Fibroblast of pulmonary artery (primary cell): ENCODE data around the gene GPC3.
"Not testable (repeated sequence)": the region's sequence is repeated elsewhere in the genome, so short reads cannot be mapped to it uniquely, and the experiment has no call there.

Source experiments
- DNase-seq: peaks from one replicate; pipeline ENCODE4 v3.0.0-alpha.2; 2010; ENCODE audit warnings: low read depth
- H3K4me3 ChIP-seq: replicated peaks from 2 replicates; pipeline ENCODE4 v1.5.1; 2011; ENCODE audit warnings: low read depth, mild to moderate bottlenecking, control low read depth, low read length, moderate library complexity
- TF ChIP-seq, protein P1 (sequence below): IDR thresholded peaks from 2 replicates; pipeline ENCODE4 v1.5.1; 2011; ENCODE audit warnings: mild to moderate bottlenecking, control low read depth, low read length, inconsistent platforms; ENCODE audit errors: missing control alignments

GPC3 gene

DNA sequence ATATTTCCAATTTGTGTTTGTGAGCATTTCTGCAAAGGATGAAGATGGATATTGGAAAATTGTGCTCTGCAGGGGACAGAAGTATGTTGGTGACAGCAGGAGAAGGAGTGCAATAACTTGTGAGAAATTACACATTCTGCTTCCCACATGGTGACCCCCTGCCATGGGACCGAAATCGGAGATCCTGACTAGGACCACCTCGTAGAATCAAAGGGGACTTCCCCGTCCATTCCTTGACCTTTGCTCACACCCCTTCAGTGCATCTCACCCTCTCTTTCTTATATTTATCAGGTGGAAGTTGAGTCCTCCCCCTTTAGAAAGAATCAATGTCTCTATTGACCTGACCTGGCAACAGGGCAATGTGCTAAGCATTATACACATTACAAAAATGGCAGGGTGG is 451.2 kb downstream of the GPC3 start:
- no peak overlapping the region for H3K4me3 ChIP-seq
- no peak for DNase-seq
- TF ChIP-seq, protein P1, sequence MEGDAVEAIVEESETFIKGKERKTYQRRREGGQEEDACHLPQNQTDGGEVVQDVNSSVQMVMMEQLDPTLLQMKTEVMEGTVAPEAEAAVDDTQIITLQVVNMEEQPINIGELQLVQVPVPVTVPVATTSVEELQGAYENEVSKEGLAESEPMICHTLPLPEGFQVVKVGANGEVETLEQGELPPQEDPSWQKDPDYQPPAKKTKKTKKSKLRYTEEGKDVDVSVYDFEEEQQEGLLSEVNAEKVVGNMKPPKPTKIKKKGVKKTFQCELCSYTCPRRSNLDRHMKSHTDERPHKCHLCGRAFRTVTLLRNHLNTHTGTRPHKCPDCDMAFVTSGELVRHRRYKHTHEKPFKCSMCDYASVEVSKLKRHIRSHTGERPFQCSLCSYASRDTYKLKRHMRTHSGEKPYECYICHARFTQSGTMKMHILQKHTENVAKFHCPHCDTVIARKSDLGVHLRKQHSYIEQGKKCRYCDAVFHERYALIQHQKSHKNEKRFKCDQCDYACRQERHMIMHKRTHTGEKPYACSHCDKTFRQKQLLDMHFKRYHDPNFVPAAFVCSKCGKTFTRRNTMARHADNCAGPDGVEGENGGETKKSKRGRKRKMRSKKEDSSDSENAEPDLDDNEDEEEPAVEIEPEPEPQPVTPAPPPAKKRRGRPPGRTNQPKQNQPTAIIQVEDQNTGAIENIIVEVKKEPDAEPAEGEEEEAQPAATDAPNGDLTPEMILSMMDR: no peak

DNA sequence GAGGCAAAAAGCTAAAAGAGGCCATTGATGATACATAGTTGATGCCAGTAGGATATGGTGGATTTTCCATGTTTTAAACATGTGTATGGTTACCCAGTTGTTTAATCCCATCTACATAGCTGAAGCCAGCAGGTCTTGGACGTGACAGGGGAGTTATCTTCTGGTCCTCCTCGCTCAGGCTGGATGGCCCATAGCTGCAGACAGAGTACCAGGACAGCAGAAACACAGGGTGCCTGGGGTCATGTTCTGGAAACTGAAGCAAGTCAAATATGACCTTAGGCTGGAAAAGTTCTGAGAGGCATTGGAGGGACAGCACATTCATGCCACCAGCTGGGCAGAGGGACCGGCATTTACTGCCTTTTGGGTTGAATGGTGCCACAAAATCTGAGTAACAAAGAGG is 452.1 kb downstream of the GPC3 start:
- TF ChIP-seq, protein P1: no peak
- H3K4me3 ChIP-seq: no peak overlapping the region

DNA sequence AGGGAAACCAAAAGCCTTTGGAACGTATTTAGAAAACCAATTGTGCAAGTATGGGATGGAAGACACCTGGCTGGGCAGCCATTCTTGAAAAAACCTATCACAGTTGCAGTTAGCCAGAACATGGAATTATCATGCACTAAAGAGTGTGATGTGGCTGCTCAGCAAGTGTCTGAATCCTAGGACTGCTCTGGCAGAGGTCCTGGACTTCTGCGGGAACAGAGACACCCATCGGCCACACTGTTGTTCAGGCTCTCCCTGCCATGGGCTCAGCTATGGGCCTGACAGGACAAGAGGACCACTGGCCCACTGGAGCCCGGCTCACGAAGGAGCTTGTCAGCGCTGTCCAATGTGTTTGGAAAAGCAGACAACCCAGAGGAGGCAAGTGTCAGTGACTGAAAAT is 454.4 kb downstream of the GPC3 start:
- TF ChIP-seq, protein P1: no peak
- no peak for DNase-seq
- H3K4me3 ChIP-seq: no peak overlapping the region

More for the DNA sequence above, 452.1 kb downstream of the GPC3 start:
- no peak for DNase-seq

GRCh38 chrX:133529578-133529977 is 455.8 kb downstream of the GPC3 start:
- TF ChIP-seq, protein P1: no peak
- DNase-seq: no peak
- H3K4me3 ChIP-seq: no peak overlapping the region

DNA sequence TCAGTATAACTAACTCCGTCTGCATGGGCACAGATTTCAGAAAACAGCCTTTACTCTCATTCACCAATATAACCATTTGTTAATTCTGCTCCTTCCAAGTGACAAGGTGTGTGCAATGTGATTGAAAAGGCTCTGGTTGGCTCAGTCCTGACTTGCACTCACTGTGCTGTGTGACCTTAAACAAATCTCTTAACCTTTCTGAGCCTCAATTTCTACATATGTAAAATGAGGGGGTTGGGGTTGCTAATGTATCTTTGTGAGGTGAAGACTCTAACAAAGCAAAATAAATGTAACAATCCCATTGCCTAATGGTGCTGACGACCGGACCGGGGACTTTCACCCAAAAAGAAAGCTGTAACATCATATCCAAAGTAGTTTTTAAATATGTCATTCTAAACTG is 457.6 kb downstream of the GPC3 start:
- TF ChIP-seq, protein P1: no peak
- no peak for DNase-seq
- no peak overlapping the region for H3K4me3 ChIP-seq

DNA sequence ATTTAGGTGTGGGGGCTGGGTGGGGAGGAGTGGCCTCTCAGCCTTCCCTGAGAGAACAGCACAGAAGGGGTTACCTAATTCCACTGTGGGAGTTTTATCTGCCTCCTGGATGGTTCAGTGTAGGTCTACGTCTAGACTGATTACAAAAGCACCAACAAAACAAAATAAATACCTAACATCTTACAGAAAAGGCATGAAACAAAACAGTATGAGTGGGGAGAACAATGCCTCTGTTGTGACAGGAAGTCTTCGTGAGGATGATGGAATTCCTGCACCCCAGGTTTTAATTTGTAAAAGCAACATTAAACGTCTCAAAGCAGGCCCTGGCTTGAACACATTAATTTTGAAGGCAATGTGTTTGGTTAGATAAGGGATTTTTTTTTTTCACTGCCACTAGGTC is 458.0 kb downstream of the GPC3 start:
- TF ChIP-seq, protein P1: no peak
- DNase-seq: peak; percentile 11
- no peak overlapping the region for H3K4me3 ChIP-seq

GRCh38 chrX:133526773-133527172 is 458.6 kb downstream of the GPC3 start:
- DNase-seq, H3K4me3 ChIP-seq: not testable (repeated sequence)
